DMS153 (cell line): ENCODE measurements around the gene CPA1.
A peak's percentile ranks its signal among the peaks of the same experiment; 100 is the strongest.

Experiments
- DNase-seq: peaks from one replicate; lab custom pipeline; 2025; lab: John Stamatoyannopoulos, UW

CPA1 gene

GRCh38 chr7:130394421-130395195, 14.3 kb downstream of the CPA1 start:
- no peak for DNase-seq

GRCh38 chr7:130395421-130395820, 15.1 kb downstream of the CPA1 start:
- DNase-seq: no peak

GRCh38 chr7:130396109-130396508, 15.8 kb downstream of the CPA1 start:
- no peak for DNase-seq

- no peak for DNase-seq
These were observed 16.9 kb downstream of the CPA1 start for GRCh38 chr7:130397051-130397757.

- DNase-seq: no peak
These were observed 17.4 kb downstream of the CPA1 start for GRCh38 chr7:130397758-130398073.

- no peak for DNase-seq
These were observed 18.3 kb downstream of the CPA1 start for GRCh38 chr7:130398526-130399090.

GRCh38 chr7:130400120-130400572, 19.9 kb downstream of the CPA1 start:
- no peak for DNase-seq

GRCh38 chr7:130401101-130401500, 20.8 kb downstream of the CPA1 start:
- DNase-seq: no peak

- no peak for DNase-seq
These were observed 21.3 kb downstream of the CPA1 start for GRCh38 chr7:130401578-130401977.

GRCh38 chr7:130405003-130405402, 24.7 kb downstream of the CPA1 start:
- no peak for DNase-seq

- DNase-seq: no peak
These were observed 28.9 kb downstream of the CPA1 start for GRCh38 chr7:130409067-130409711.

- DNase-seq: no peak
These were observed 29.4 kb downstream of the CPA1 start for GRCh38 chr7:130409712-130410072.

GRCh38 chr7:130410868-130411541, 30.7 kb downstream of the CPA1 start:
- DNase-seq: no peak

GRCh38 chr7:130413201-130413600, 32.9 kb downstream of the CPA1 start:
- no peak for DNase-seq

GRCh38 chr7:130415006-130415405, 34.7 kb downstream of the CPA1 start:
- no peak for DNase-seq

GRCh38 chr7:130417213-130417612, 36.9 kb downstream of the CPA1 start:
- DNase-seq: no peak

- no peak for DNase-seq
These were observed 38.0 kb downstream of the CPA1 start for GRCh38 chr7:130418306-130418705.

GRCh38 chr7:130419658-130420057, 39.4 kb downstream of the CPA1 start:
- DNase-seq: peak; percentile 60

- DNase-seq: peak; percentile 57
These were observed 40.8 kb downstream of the CPA1 start for GRCh38 chr7:130420943-130421578.

- peak; percentile 72 for DNase-seq
These were observed 41.4 kb downstream of the CPA1 start for GRCh38 chr7:130421684-130422083.

- DNase-seq: no peak
These were observed 43.3 kb downstream of the CPA1 start for GRCh38 chr7:130423501-130424037.
